ENCODE measurements around the gene BCL2L1.

- TF ChIP-seq POLR2A (IDR thresholded peaks at IDR 0.05; ENCODE audit: low read depth, low read length) (no peak), POLR2AphosphoS5 (IDR thresholded peaks at IDR 0.05; ENCODE audit: low read depth, low read length) (no peak), TAF1 (IDR thresholded peaks at IDR 0.05; ENCODE audit: borderline replicate concordance, low read depth, low read length) (no peak)
Observed at GRCh38 chr20:31641391-31641790, 81.3 kb downstream of the BCL2L1 start.

Data from GM12892 (cell line).